ENCODE results near the gene SBDS.

GRCh38 chr7:66995050-66995776 lies at the start of gene SBDS:
- TF ChIP-seq CTCF (conservative IDR thresholded peaks at IDR 0.05) = peak; percentile 33
- peak; percentile 31; the same call in 1 of the 2 replicates for TF ChIP-seq ZFX (IDR thresholded peaks at IDR 0.05)

All from C4-2B (cell line).